ENCODE results near the gene EEF1AKMT3.
A peak's percentile ranks its signal among the peaks of the same experiment; 100 is the strongest.

EEF1AKMT3 gene

GRCh38 chr12:57741413-57741789 is 31.0 kb upstream of the EEF1AKMT3 start:
- no peak overlapping the region for H3K27ac ChIP-seq
- TF ChIP-seq ZFX (IDR thresholded peaks at IDR 0.05) (no peak), CTCF (conservative IDR thresholded peaks at IDR 0.05) (no peak)

GRCh38 chr12:57741844-57742738 is 30.3 kb upstream of the EEF1AKMT3 start:
- TF ChIP-seq ZFX (IDR thresholded peaks at IDR 0.05) (no peak), CTCF (conservative IDR thresholded peaks at IDR 0.05) (no peak)
- H3K27ac ChIP-seq: no peak overlapping the region

- TF ChIP-seq CTCF (conservative IDR thresholded peaks at IDR 0.05) (no peak), ZFX (IDR thresholded peaks at IDR 0.05) (no peak)
- no peak overlapping the region for H3K27ac ChIP-seq
Observed at GRCh38 chr12:57743769-57744168, 28.6 kb upstream of the EEF1AKMT3 start.

- H3K27ac ChIP-seq: peak overlapping the region; percentile 70
- TF ChIP-seq ZFX (IDR thresholded peaks at IDR 0.05) (no peak), CTCF (conservative IDR thresholded peaks at IDR 0.05) (no peak)
Observed at GRCh38 chr12:57744194-57744776, 28.1 kb upstream of the EEF1AKMT3 start.

GRCh38 chr12:57744777-57745484 is 27.5 kb upstream of the EEF1AKMT3 start, which contains the start of gene TSPAN31:
Gene TSPAN31 (plus strand): TSS chr12:57745039. CDS start chr12:57745155, 116 bp downstream.
- TF ChIP-seq ZFX (IDR thresholded peaks at IDR 0.05) (no peak), CTCF (conservative IDR thresholded peaks at IDR 0.05) (no peak)
- H3K27ac ChIP-seq: peak within 1 kb of the TSS; percentile 70

DNA sequence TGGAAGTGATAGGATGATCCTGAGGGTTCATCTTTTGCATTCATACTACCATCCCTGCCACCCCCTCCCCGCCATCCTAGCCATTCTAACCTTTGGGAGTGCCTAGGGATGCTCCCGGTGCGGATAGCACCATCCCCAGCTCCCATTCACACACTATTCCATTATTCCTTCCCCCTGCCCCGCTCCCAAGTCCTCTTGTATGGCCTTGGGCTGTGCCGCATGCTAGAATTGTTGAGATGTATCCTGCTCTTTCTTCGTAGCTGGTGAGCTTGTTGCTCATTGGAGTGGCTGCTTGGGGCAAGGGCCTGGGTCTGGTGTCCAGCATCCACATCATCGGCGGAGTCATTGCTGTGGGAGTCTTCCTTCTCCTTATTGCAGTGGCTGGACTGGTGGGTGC is 26.9 kb upstream of the EEF1AKMT3 start:
- H3K27ac ChIP-seq: peak overlapping the region; percentile 70
- no peak for TF ChIP-seq ZFX (IDR thresholded peaks at IDR 0.05)
- TF ChIP-seq CTCF (conservative IDR thresholded peaks at IDR 0.05): no peak

- TF ChIP-seq CTCF (conservative IDR thresholded peaks at IDR 0.05): no peak
- no peak for TF ChIP-seq ZFX (IDR thresholded peaks at IDR 0.05)
- no peak overlapping the region; the same call in 1 of the 2 replicates for H3K27ac ChIP-seq
Observed at GRCh38 chr12:57746025-57746424, 26.4 kb upstream of the EEF1AKMT3 start.
